ENCODE results near the gene SCUBE3.

DNA sequence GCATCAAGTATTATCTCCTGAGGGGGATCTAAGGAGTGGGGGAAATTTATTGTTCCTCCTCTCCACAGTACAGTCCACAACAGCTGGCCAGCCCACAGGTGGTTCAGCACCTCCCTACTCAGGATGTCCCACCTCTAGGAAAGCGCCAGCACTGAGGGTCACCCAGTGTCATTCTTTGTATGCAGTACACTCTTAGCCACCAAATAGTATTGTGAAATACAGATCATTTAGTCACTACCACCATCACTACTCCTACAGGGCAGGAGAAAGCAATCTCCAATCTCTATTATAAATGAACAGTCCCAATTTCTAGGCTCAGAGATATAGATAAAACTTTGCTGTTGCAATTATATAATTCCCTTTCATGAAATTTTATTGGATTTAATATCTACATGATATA is 39.5 kb downstream of the SCUBE3 start:
- TF ChIP-seq, protein P1, sequence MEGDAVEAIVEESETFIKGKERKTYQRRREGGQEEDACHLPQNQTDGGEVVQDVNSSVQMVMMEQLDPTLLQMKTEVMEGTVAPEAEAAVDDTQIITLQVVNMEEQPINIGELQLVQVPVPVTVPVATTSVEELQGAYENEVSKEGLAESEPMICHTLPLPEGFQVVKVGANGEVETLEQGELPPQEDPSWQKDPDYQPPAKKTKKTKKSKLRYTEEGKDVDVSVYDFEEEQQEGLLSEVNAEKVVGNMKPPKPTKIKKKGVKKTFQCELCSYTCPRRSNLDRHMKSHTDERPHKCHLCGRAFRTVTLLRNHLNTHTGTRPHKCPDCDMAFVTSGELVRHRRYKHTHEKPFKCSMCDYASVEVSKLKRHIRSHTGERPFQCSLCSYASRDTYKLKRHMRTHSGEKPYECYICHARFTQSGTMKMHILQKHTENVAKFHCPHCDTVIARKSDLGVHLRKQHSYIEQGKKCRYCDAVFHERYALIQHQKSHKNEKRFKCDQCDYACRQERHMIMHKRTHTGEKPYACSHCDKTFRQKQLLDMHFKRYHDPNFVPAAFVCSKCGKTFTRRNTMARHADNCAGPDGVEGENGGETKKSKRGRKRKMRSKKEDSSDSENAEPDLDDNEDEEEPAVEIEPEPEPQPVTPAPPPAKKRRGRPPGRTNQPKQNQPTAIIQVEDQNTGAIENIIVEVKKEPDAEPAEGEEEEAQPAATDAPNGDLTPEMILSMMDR (IDR thresholded peaks at IDR 0.05) = no peak
- TF ChIP-seq POLR2A (IDR thresholded peaks at IDR 0.05) = no peak

All from body of pancreas (tissue), 4 donors.